GM23338 (cell line): Measurements from ENCODE around the gene YTHDF1.

Experiments used
- CTCF ChIP-seq, 2 experiments: fragments of 200-600 bp in 1 of 2; sonication (generic) in 1 of 2; conservative IDR thresholded peaks; 2 replicates each; pipeline versions ENCODE4 v1.5.1 to v1.6.1; 2016 to 2017; ENCODE audit warnings: antibody characterized with exemption in 2 of 2, low read depth in 2 of 2, mild to moderate bottlenecking in 2 of 2, moderate library complexity in 1 of 2
- EZH2 ChIP-seq: fragments of 200-600 bp; sonication (generic); IDR thresholded peaks from one replicate; pipeline ENCODE4 v1.8.0; 2017; ENCODE audit warnings: antibody characterized with exemption, mild to moderate bottlenecking, low read depth; ENCODE audit not compliant: unreplicated experiment
- EZH2phosphoT487 ChIP-seq: fragments of 200-600 bp; sonication (generic); IDR thresholded peaks from one replicate; pipeline ENCODE4 v1.8.1; 2018; ENCODE audit warnings: antibody characterized with exemption; ENCODE audit not compliant: unreplicated experiment
- POLR2AphosphoS5 ChIP-seq: IDR thresholded peaks from 2 replicates; pipeline ENCODE4 v1.6.1; 2016; ENCODE audit warnings: antibody characterized with exemption, low read depth
- REST ChIP-seq: IDR thresholded peaks from one replicate; pipeline ENCODE4 v1.6.1; 2018; ENCODE audit warnings: antibody characterized with exemption; ENCODE audit not compliant: unreplicated experiment

GRCh38 chr20:63182425-63182824 is 33.5 kb downstream of the YTHDF1 start:
- TF ChIP-seq CTCF (conservative IDR thresholded peaks at IDR 0.05; ENCODE audit: low read depth in 2 of 2), result no peak
- no peak for TF ChIP-seq EZH2
- no peak for TF ChIP-seq POLR2AphosphoS5
- no peak for TF ChIP-seq EZH2phosphoT487
- TF ChIP-seq REST, result no peak
